WTC11 (cell line): ENCODE measurements around the gene ATP6V0B.

Experiments used
- ATF3 ChIP-seq: sonication (generic); formaldehyde crosslinking; conservative IDR thresholded peaks from 2 replicates; pipeline ENCODE4 v1.8.1; 2022; ENCODE audit warnings: mild to moderate bottlenecking, missing genetic modification reagents
- CREM ChIP-seq: sonication (generic); formaldehyde crosslinking; IDR thresholded peaks from 2 replicates; pipeline ENCODE4 v1.8.1; 2022; ENCODE audit warnings: mild to moderate bottlenecking, missing genetic modification reagents, moderate library complexity
- JUN ChIP-seq: sonication (generic); formaldehyde crosslinking; IDR thresholded peaks from 2 replicates; pipeline ENCODE4 v1.8.0; 2023; ENCODE audit warnings: mild to moderate bottlenecking, missing genetic modification reagents
- MAX ChIP-seq: sonication (generic); formaldehyde crosslinking; IDR thresholded peaks from 2 replicates; pipeline ENCODE4 v1.8.0; 2022; ENCODE audit warnings: mild to moderate bottlenecking, missing genetic modification reagents
- NFE2L1 ChIP-seq: sonication (generic); formaldehyde crosslinking; IDR thresholded peaks from 2 replicates; pipeline ENCODE4 v1.8.1; 2023; ENCODE audit warnings: missing genetic modification reagents
- TP53 ChIP-seq: sonication (generic); formaldehyde crosslinking; IDR thresholded peaks from 2 replicates; pipeline ENCODE4 v1.8.1; 2023; ENCODE audit warnings: mild to moderate bottlenecking, missing genetic modification reagents
- USF1 ChIP-seq: sonication (generic); formaldehyde crosslinking; IDR thresholded peaks from 2 replicates; pipeline ENCODE4 v1.8.0; 2022; ENCODE audit warnings: mild to moderate bottlenecking, missing genetic modification reagents
- ZNF416 ChIP-seq: fragments of 250-450 bp; sonication (Bioruptor Pico); IDR thresholded peaks from 2 replicates; pipeline ENCODE4 v1.9.0; 2021; ENCODE audit warnings: mild to moderate bottlenecking, inconsistent platforms
- TF ChIP-seq, protein P1 (sequence below): fragments of 200-600 bp; IDR thresholded peaks from 2 replicates; pipeline ENCODE4 v1.8.0; 2022; ENCODE audit warnings: antibody characterized with exemption
- TF ChIP-seq, protein P2 (sequence below): sonication (generic); formaldehyde crosslinking; IDR thresholded peaks from 2 replicates; pipeline ENCODE4 v1.8.1; 2022; ENCODE audit warnings: low read depth, missing genetic modification reagents, borderline replicate concordance

- TF ChIP-seq, protein P1, sequence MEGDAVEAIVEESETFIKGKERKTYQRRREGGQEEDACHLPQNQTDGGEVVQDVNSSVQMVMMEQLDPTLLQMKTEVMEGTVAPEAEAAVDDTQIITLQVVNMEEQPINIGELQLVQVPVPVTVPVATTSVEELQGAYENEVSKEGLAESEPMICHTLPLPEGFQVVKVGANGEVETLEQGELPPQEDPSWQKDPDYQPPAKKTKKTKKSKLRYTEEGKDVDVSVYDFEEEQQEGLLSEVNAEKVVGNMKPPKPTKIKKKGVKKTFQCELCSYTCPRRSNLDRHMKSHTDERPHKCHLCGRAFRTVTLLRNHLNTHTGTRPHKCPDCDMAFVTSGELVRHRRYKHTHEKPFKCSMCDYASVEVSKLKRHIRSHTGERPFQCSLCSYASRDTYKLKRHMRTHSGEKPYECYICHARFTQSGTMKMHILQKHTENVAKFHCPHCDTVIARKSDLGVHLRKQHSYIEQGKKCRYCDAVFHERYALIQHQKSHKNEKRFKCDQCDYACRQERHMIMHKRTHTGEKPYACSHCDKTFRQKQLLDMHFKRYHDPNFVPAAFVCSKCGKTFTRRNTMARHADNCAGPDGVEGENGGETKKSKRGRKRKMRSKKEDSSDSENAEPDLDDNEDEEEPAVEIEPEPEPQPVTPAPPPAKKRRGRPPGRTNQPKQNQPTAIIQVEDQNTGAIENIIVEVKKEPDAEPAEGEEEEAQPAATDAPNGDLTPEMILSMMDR = no peak
- TF ChIP-seq MAX = no peak
- no peak for TF ChIP-seq USF1 (CRISPR knock-in tag)
- TF ChIP-seq ATF3 (CRISPR knock-in tag) = no peak
- no peak for TF ChIP-seq NFE2L1 (CRISPR knock-in tag)
- no peak for TF ChIP-seq ZNF416
- no peak for TF ChIP-seq JUN (CRISPR knock-in tag)
- TF ChIP-seq, protein P2, sequence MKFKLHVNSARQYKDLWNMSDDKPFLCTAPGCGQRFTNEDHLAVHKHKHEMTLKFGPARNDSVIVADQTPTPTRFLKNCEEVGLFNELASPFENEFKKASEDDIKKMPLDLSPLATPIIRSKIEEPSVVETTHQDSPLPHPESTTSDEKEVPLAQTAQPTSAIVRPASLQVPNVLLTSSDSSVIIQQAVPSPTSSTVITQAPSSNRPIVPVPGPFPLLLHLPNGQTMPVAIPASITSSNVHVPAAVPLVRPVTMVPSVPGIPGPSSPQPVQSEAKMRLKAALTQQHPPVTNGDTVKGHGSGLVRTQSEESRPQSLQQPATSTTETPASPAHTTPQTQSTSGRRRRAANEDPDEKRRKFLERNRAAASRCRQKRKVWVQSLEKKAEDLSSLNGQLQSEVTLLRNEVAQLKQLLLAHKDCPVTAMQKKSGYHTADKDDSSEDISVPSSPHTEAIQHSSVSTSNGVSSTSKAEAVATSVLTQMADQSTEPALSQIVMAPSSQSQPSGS (CRISPR knock-in tag) = no peak
- TF ChIP-seq TP53 (CRISPR knock-in tag) = no peak
- TF ChIP-seq CREM = no peak
Observed at GRCh38 chr1:43963890-43964289, 10.9 kb upstream of the ATP6V0B start.
